Testis (tissue), 5 donors: ENCODE data around the gene IGBP1. TPM values are rescaled to one million over a fixed set of nuclear protein-coding genes. Genes with fewer than 3 reads are reported as not detected.
A peak's percentile ranks its signal among the peaks of the same experiment; 100 is the strongest.

Experiments
- DNase-seq: peaks from one replicate; pipeline ENCODE4 v3.0.0-alpha.2; 2019
- H3K27ac ChIP-seq, 2 donors: fragments of 200-600 bp; sonication (generic); one replicate each; pipeline ENCODE4 v1.5.1; 2019
- H3K27me3 ChIP-seq: fragments of 200-600 bp; sonication (generic); one replicate; pipeline ENCODE4 v1.5.1; 2019
- H3K36me3 ChIP-seq: fragments of 200-600 bp; sonication (generic); one replicate; pipeline ENCODE4 v1.5.1; 2017; ENCODE audit warnings: low read depth; ENCODE audit errors: missing control alignments
- H3K4me1 ChIP-seq: fragments of 200-600 bp; sonication (generic); one replicate; pipeline ENCODE4 v1.5.1; 2019
- H3K4me3 ChIP-seq, 2 donors: fragments of 200-600 bp; sonication (generic); one replicate each; pipeline ENCODE4 v1.5.1; 2017 to 2019
- H3K9me3 ChIP-seq: fragments of 200-600 bp; sonication (generic); one replicate; pipeline ENCODE4 v1.5.1; 2017
- CTCF ChIP-seq, 3 experiments: fragments of 450-650 bp in 2 of 3; fragments of 200-600 bp in 1 of 3; sonication (generic) in 1 of 3; IDR thresholded peaks; one replicate each; pipeline ENCODE4 v1.5.1; 2016 to 2019; ENCODE audit warnings: antibody characterized with exemption in 3 of 3, mild to moderate bottlenecking in 2 of 3, moderate library complexity in 1 of 3
- POLR2A ChIP-seq: fragments of 450-650 bp; IDR thresholded peaks from one replicate; pipeline ENCODE4 v1.6.1; 2017; ENCODE audit warnings: antibody characterized with exemption, mild to moderate bottlenecking, moderate library complexity
- WGBS, 2 donors: methylation state at CpG; one replicate each; pipeline ENCODE4 v1.1.5; 2018; 5-methylcytosine and 5-hydroxymethylcytosine counted together
- intact Hi-C: fragments of 100-400 bp; cut with DNase I; formaldehyde crosslinking; loops from one replicate; pipeline ENCODE4 v1.15.1; 2023; ENCODE audit warnings: low total_unique reads
- long read RNA-seq, 2 donors: transcript quantifications; one replicate each; lab custom pipeline, GENCODE V29; 2026
- polyA plus RNA-seq: library from polyadenylated mRNA; stranded (reverse); fragments of 350-450 nt; fragmentation: Illumina TruSeq; extraction: RNeasy Lipid Tissue Mini Kit (QIAGEN cat#74804); gene quantifications from one replicate; pipeline ENCODE4 v1.2.3, GENCODE V29; 2014; ENCODE audit warnings: low read depth, low replicate concordance; ENCODE audit not compliant: insufficient read depth
- total RNA-seq, 2 donors: library from RNA; depleted of rRNA; stranded (reverse); fragments of >200 nt; gene quantifications; one replicate each; pipeline ENCODE4 v1.2.3, GENCODE V29; 2016

Gene IGBP1
- total RNA-seq: 10 to 100 TPM; 35.4 to 40.6 TPM
- 41.2 TPM for polyA plus RNA-seq
- long read RNA-seq, donor 1, transcript IGBP1-201 (6 exons, 1,862 nt): major isoform, 30 of 35 reads
- long read RNA-seq, donor 1, partial matches to known transcripts: 5 of 35 reads
- long read RNA-seq, donor 1, other reads (novel, unspliced or antisense): 0 of 35 reads
- long read RNA-seq, donor 2, transcript IGBP1-201 (6 exons, 1,862 nt): major isoform, 17 of 27 reads
- long read RNA-seq, donor 2, partial matches to known transcripts: 9 of 27 reads
- long read RNA-seq, donor 2, other reads (novel, unspliced or antisense): 0 of 27 reads

- DNase-seq: peak; percentile 92
- TF ChIP-seq CTCF (IDR thresholded peaks at IDR 0.05): peak; percentile 35 to 61 (median 55)
- TF ChIP-seq POLR2A: no peak
- Histone ChIP-seq H3K27ac (peak within 1 kb of the TSS; percentile 55 to 76), H3K9me3 (no peaks in the 10 kb centered on the region), H3K4me3 (peak within 1 kb of the TSS; percentile 63 to 79), H3K4me1 (no peaks in the 10 kb centered on the region), H3K27me3 (no peaks in the 10 kb centered on the region), H3K36me3 (no peaks in the 10 kb centered on the region)
- intact Hi-C loops: no loop called here
- 0% methylated on average over 31 to 43 of the region's 59 CpGs for WGBS, 2 donors
Observed at GRCh38 chrX:70133303-70134115, at the start of gene IGBP1. Gene IGBP1, plus strand, starts transcription at chrX:70133447. Its CDS starts 501 bp downstream, at chrX:70133948.

- Histone ChIP-seq H3K27me3 (no peaks in the 10 kb centered on the region), H3K27ac (no peak overlapping the region), H3K4me3 (no peak overlapping the region), H3K36me3 (no peaks in the 10 kb centered on the region), H3K4me1 (no peaks in the 10 kb centered on the region), H3K9me3 (no peaks in the 10 kb centered on the region)
- no peak for DNase-seq
- 86 to 88% methylated on average over 4 to 5 of the region's 5 CpGs for WGBS, 2 donors
- intact Hi-C loops: no loop called here
- TF ChIP-seq CTCF (IDR thresholded peaks at IDR 0.05) (no peak), POLR2A (no peak)
Observed at GRCh38 chrX:70084592-70085240, 48.5 kb upstream of the IGBP1 start.

- no peak overlapping the region for H3K4me3 ChIP-seq
- intact Hi-C loops: no loop called here
- no peaks in the 10 kb centered on the region for H3K27me3 ChIP-seq
- no peak overlapping the region for H3K27ac ChIP-seq
- WGBS, 2 donors: 57 to 64% methylated on average over 10 to 11 of the region's 11 CpGs
- no peaks in the 10 kb centered on the region for H3K4me1 ChIP-seq
- H3K9me3 ChIP-seq: no peaks in the 10 kb centered on the region
- no peak for TF ChIP-seq POLR2A
- no peak for TF ChIP-seq CTCF (IDR thresholded peaks at IDR 0.05)
- no peaks in the 10 kb centered on the region for H3K36me3 ChIP-seq
- DNase-seq: peak; percentile 13
Observed at GRCh38 chrX:70087857-70088630, 45.2 kb upstream of the IGBP1 start.

- H3K4me3 ChIP-seq: no peak overlapping the region
- no peak for TF ChIP-seq POLR2A
- no peak for TF ChIP-seq CTCF (IDR thresholded peaks at IDR 0.05)
- DNase-seq: no peak
- no peak overlapping the region for H3K27ac ChIP-seq
- H3K36me3 ChIP-seq: no peaks in the 10 kb centered on the region
- no peaks in the 10 kb centered on the region for H3K4me1 ChIP-seq
- H3K27me3 ChIP-seq: no peaks in the 10 kb centered on the region
- intact Hi-C loops: no loop called here
- H3K9me3 ChIP-seq: no peaks in the 10 kb centered on the region
Observed at GRCh38 chrX:70088751-70089150, 44.5 kb upstream of the IGBP1 start.
